G401 (cell line): ENCODE results near the gene SERPINA3. TPM values are rescaled to one million over a fixed set of nuclear protein-coding genes. Genes with fewer than 3 reads are reported as not detected.

Source experiments
- DNase-seq: peaks from one replicate; pipeline ENCODE4 v3.0.0-alpha.2; 2015; ENCODE audit warnings: low spot score
- in situ Hi-C: cut with HindIII; loops from 2 replicates; pipeline ENCODE4 v1.10.0; 2016; ENCODE audit warnings: low sequenced_read_pairs, mixed read lengths
- total RNA-seq: library from RNA; depleted of rRNA; stranded (reverse); fragments of >200 nt; shearing (Covaris generic); gene quantifications from 2 replicates; pipeline ENCODE4 v1.2.3, GENCODE V29; 2014

Gene SERPINA3
- total RNA-seq, 1 experiment from 2014 or later = not detected

GRCh38 chr14:94646481-94646880 lies 34.3 kb downstream of the SERPINA3 start:
- in situ Hi-C loops = no loop called here
- DNase-seq = no peak

DNA sequence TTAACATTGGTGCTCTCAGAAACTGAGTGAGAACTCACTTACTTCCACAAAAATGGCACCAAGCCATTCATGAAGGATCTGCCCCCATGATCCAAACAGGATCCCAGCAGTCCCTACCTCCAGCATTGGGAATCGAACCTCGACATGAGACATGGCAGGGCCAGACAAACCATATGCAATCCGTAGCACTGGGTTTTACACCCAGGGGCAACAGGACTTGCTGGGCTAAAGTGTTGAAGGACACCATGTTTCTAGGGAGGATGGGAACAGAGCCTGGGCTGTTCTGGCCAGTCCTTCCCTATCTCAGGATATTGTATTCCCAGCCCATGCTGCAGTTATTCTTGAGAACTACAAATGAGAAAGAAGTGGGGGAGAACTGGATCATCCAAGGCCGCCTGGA lies 36.6 kb downstream of the SERPINA3 start:
- in situ Hi-C loops = no loop called here
- no peak for DNase-seq

- no peak for DNase-seq
- in situ Hi-C loops = no loop called here
Observed at GRCh38 chr14:94649543-94650443, 37.6 kb downstream of the SERPINA3 start.

- in situ Hi-C loops = no loop called here
- DNase-seq = no peak
Observed at GRCh38 chr14:94650444-94650775, 38.2 kb downstream of the SERPINA3 start.

DNA sequence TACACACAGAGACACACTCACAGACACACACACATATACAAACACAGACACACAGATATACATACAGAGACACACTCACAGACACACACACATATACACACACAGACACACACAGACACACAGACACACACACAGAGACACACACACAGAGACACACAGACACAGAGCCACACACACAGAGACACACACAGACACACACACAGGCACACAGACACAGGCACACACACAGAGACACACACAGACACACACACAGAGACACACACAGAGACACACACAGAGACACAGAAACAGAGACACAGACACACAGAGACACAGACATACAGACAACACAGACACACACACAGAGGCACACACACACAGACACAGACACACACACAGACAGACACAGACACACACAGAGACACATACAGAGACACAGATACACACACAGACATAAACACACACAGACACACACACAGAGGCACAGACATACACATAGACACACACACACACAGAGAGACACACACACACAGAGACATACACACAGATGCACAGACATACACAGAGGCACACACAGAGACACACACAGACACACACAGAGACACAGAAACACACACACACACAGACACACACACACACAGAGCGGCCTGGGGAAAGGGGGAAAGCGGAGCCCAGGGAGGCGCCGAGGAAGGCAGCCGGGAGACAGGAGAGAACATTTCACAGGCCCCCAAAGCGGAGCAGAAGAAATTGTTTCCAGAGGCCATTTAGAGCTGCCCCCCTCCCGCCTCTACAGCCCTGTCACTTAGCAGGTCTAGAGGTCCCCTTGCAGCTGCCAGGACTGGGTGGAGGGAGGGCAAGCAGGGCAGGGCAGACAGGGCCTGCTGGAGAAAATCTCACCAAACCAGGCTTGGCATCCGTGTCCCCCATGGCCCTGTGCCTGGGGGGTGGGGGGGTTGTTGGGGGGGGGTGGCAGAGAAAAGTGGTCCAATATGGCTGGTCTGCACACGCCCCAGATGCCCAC lies 38.9 kb downstream of the SERPINA3 start:
- DNase-seq = no peak
- in situ Hi-C loops = no loop called here

DNA sequence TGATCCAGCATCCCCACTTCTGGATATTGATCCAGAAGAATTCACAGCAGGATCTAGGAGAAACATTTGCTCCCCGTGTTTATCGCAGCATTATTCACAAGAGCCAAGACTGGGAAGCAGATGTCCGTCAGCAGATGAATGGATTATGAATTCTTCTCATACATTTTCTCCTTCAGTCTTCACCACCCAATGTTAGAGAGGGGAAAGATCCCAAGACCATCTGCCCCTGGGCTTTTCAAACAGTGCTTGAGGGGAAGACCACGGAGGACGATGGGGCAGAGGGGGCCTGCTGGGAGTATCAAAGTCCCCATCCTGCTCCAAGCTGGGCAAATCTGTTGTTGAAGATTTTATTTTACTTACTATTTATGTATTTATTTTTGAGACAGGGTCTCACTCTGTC lies 41.1 kb downstream of the SERPINA3 start:
- in situ Hi-C loops = no loop called here
- DNase-seq = no peak

DNA sequence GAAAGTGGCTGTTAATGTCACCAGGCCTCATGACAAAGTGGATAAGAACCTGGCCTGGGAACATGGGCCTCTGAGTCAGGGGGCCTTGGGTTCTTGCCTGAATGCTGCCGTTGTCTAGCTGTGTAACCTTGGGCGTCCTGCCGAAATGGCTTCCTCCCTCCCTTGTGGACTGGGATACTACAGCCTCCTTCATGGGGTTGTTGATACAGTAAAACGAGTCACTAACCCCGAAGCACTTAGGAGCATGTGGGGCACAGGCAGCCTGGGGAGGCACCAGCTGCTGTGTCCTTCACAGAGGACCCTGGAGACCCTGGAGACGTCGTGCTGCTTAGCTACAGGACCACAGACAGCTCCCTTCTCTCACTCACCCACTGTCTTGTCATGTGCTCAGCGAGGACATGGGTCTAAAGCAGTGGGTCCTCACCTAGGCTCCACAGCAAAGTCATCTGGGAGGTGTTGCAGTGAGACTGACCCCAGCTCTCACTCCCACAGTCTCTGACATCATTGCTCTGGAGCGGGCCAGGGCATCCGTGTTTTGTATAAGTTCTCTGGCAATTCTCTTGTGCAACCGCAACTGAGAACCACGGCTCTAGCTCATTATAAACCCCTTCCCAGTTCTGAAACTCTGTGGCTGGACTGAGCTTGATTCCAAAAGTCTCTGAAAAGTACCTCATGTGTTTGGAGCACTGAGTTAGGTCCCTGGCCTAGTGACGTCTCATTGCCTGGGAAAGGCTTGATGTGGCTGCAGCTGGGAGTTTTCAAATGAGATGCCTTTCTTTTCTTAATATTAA lies 42.1 kb downstream of the SERPINA3 start:
- in situ Hi-C loops = no loop called here
- no peak for DNase-seq

DNA sequence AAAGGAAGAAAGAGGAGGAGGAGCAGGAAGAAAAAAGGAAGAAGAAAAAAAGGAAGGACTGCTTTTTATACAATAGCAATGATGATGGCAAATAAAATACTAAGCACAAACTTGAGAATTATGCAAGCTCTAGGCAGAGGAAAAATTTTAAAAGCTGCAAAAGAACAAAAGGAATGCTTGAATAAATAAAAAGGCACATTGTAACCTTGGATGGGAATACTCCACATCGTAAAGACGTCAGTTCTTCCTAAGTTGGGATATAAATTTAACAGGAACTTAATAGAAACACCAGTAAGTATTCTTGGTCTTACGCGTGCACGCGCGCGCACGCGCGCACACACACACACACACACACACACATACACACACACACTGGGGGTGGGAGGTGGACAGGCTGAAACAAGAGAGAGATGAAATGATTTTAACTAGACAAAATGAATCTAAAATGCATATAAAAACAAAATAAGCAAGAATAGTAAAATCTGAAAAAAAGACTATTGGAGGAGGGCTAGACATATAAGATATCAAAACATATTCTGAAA lies 43.0 kb downstream of the SERPINA3 start:
- in situ Hi-C loops = no loop called here

DNA sequence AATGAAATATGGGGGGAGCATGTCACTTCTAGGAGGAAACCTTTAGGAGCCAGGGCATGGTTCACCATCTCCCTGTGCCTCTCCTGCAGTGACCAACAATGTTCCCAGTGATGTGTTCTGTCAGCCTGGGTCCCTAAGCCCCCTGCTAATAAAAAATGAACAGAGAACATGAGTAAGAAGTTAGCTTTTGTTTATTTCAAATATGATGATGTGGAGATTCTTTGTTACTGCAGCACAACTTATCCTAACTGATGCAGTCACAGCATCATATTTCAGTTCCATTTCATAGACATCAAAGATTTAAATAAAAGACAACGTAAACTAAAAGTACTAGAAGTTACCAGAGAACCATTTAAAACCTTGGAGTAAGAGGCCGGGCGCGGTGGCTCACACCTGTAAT lies 43.9 kb downstream of the SERPINA3 start:
- DNase-seq = no peak
- in situ Hi-C loops = no loop called here

More for the DNA sequence above, 43.0 kb downstream of the SERPINA3 start:
- DNase-seq = no peak

DNA sequence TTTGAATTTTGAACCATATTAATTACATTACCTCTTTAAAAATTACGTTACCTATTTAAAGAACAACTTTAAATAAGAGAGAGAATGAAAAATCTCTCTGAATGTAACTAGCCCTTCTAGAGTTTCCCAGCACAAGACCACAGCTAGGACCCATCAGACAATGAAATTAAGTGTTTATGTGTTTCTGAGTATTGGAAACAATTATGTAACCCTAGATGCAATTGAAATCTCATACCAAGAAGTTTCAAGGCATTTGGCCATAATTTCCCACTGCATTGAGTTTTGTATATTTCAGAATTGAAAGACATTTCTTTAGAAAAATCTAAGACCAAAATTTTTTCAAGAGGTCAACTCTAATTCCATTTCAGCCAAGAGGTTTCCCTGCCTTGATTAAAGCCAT lies 47.1 kb downstream of the SERPINA3 start:
- in situ Hi-C loops = no loop called here

GRCh38 chr14:94659901-94660300 lies 47.7 kb downstream of the SERPINA3 start:
- DNase-seq = no peak
- in situ Hi-C loops = no loop called here

More for the DNA sequence above, 47.1 kb downstream of the SERPINA3 start:
- DNase-seq = no peak

DNA sequence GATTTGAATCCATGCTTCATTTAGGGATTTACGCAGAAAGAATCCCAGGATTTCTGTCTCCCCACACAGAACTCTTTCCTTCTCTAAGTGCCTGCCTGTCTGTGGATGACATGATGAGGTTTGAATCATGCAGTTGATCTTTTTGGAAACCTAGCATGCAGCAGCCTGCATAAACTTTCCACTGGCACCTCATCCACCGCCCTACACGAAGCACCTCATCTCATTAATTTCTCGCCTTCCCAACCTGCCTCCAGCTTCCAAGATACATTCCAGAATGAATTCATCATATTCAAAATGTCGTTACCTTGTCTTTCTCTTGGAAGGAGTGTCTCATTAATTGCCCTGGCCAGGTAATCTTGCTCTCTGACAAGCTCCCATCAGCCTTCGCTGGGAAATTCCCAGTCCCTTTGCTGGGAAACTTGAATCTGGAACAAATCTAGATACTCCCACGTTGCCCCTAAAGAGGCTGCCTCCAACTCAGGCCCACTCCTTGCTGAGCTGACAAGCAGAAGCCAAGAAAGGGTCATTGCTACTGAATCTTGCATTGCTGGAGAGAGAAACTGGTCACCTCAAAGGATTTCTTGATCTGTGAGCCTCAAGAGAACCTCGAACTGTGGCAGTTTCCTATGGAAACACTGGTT lies 48.2 kb downstream of the SERPINA3 start:
- in situ Hi-C loops = no loop called here
- DNase-seq = no peak

GRCh38 chr14:94663538-94663937 lies 51.3 kb downstream of the SERPINA3 start:
- no peak for DNase-seq
- in situ Hi-C loops = no loop called here

GRCh38 chr14:94663965-94664704 lies 51.9 kb downstream of the SERPINA3 start:
- DNase-seq = no peak
- in situ Hi-C loops = no loop called here

DNA sequence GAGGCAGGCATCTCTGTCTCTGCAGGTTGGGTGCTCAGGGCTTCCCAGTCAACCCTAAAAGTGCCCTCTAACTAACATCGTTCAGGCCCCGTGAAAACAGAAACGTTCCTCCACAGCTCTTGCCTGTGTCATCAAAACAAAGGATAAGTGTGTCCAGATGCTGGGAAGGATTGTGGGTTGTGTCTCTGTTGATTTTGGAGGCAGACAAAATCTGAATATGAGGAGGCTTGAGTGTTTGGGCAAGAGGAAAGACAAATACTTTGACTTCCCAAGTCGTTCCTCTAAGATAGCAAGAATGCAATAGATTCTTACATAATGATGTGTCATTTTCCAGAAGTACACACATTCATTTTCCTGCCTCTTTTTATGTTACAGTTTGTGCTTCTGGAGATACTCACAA lies 52.9 kb downstream of the SERPINA3 start:
- no peak for DNase-seq
- in situ Hi-C loops = no loop called here

- DNase-seq = no peak
- in situ Hi-C loops = no loop called here
Observed at GRCh38 chr14:94665544-94665943, 53.4 kb downstream of the SERPINA3 start.

GRCh38 chr14:94670692-94671285 lies 58.6 kb downstream of the SERPINA3 start:
- DNase-seq = no peak
- in situ Hi-C loops = no loop called here
